Adipocyte (in vitro differentiated cells): ENCODE data around the gene CXCR3.
"Not testable (repeated sequence)": the region's sequence is repeated elsewhere in the genome, so short reads cannot be mapped to it uniquely, and the experiment has no call there.

Source experiments
- DNase-seq: peaks from one replicate; pipeline ENCODE4 v3.0.0-alpha.2; 2015; ENCODE audit warnings: low read depth
- H3K27me3 ChIP-seq: replicated peaks from 2 replicates; pipeline ENCODE4 v1.7.0; 2013; ENCODE audit warnings: mild to moderate bottlenecking, low read length, moderate library complexity; ENCODE audit not compliant: control insufficient read depth, insufficient read depth
- H3K36me3 ChIP-seq: 2 replicates; pipeline ENCODE4 v1.7.0; 2013; ENCODE audit warnings: low read length, mild to moderate bottlenecking, moderate library complexity; ENCODE audit not compliant: control insufficient read depth, insufficient read depth, severe bottlenecking
- H3K4me1 ChIP-seq: 2 replicates; pipeline ENCODE4 v1.7.0; 2013; ENCODE audit warnings: mild to moderate bottlenecking, low read length, moderate library complexity; ENCODE audit not compliant: control insufficient read depth, insufficient read depth
- H3K4me3 ChIP-seq: 2 replicates; pipeline ENCODE4 v1.7.0; 2013; ENCODE audit warnings: mild to moderate bottlenecking, low read length, moderate library complexity
- H3K9ac ChIP-seq: 2 replicates; pipeline ENCODE4 v1.7.0; 2013; ENCODE audit warnings: mild to moderate bottlenecking, low read length, moderate library complexity
- H3K9me3 ChIP-seq: 2 replicates; pipeline ENCODE4 v1.7.0; 2013; ENCODE audit warnings: mild to moderate bottlenecking, low read length, moderate library complexity; ENCODE audit not compliant: control insufficient read depth

CXCR3 gene

GRCh38 chrX:71607488-71607887, 10.8 kb downstream of the CXCR3 start:
- Histone ChIP-seq H3K9me3 (peaks cover 51% of the 10 kb centered on the region), H3K36me3 (peaks cover 89% of the 10 kb centered on the region), H3K4me3 (no peak overlapping the region), H3K9ac (no peak overlapping the region), H3K27me3 (no peaks in the 10 kb centered on the region), H3K4me1 (no peaks in the 10 kb centered on the region)
- no peak for DNase-seq

DNA sequence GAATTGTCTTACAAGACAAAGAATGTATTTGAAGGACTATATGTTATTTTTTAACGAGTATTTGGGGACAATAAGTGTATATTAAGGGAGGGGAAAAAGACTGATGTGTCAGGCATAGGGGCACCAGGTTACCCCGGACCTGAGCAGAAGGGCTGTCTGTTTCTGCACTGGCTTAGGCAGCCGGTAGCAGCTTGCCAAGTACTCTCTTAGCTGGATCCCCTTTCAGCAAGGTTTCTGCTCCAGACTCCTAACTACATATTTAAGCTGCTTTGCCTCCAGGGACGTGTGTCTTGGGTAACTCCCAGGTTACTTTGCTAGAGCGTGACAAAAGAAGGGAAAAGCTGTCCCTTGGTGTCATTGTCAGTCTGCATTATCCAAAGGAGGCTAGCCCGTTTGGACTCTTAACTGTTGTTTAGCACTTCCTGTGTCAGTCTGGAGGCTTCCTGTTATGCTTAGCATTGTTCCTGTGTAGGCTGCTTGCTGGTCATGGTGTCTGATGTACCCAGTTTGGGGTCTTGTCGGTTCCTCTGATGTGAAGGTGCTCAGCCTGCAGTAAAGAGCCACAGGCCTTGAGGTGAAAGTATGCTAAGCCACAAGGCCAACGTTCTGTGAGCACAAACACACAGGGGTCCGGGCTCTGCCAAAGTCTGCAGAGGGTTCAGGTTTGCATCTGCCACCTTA, 11.6 kb downstream of the CXCR3 start:
- Histone ChIP-seq H3K9me3 (peaks cover 51% of the 10 kb centered on the region), H3K4me1 (no peaks in the 10 kb centered on the region), H3K27me3 (no peaks in the 10 kb centered on the region), H3K4me3 (no peak overlapping the region), H3K9ac (no peak overlapping the region), H3K36me3 (peaks cover 89% of the 10 kb centered on the region)
- no peak for DNase-seq

GRCh38 chrX:71604796-71605568, 13.3 kb downstream of the CXCR3 start:
- DNase-seq = no peak
- Histone ChIP-seq H3K4me1 (no peaks in the 10 kb centered on the region), H3K9me3 (peaks cover 39% of the 10 kb centered on the region), H3K4me3 (no peak overlapping the region), H3K27me3 (no peaks in the 10 kb centered on the region), H3K36me3 (peaks cover 90% of the 10 kb centered on the region), H3K9ac (no peak overlapping the region)

DNA sequence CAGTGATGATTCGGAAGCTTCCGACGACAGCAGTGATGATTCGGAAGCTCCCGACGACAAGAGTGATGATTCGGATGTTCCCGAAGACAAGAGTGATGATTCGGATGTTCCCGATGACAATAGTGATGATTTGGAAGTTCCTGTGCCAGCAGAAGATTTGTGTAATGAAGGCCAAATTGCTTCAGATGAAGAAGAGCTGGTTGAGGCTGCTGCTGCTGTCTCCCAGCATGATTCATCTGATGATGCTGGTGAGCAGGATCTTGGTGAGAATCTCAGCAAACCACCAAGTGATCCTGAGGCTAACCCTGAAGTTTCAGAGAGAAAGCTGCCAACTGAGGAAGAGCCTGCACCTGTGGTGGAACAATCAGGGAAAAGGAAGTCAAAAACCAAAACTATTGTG, 14.2 kb downstream of the CXCR3 start:
- no peak overlapping the region for H3K9ac ChIP-seq
- DNase-seq = no peak
- H3K27me3 ChIP-seq = no peaks in the 10 kb centered on the region
- peaks cover 90% of the 10 kb centered on the region for H3K36me3 ChIP-seq
- H3K9me3 ChIP-seq = peaks cover 39% of the 10 kb centered on the region
- no peak overlapping the region for H3K4me3 ChIP-seq
- H3K4me1 ChIP-seq = no peaks in the 10 kb centered on the region

DNA sequence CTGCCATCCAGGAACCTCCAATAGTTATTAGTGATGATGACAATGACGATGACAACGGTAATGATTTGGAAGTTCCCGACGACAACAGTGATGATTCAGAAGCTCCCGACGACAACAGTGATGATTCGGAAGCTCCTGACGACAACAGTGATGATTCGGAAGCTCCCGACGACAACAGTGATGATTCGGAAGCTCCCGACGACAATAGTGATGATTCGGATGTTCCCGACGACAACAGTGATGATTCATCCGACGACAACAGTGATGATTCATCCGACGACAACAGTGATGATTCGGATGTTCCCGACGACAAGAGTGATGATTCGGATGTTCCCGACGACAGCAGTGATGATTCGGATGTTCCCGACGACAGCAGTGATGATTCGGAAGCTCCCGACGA, 14.7 kb downstream of the CXCR3 start:
- Histone ChIP-seq H3K36me3 (peaks cover 87% of the 10 kb centered on the region), H3K4me3 (no peak overlapping the region), H3K4me1 (no peaks in the 10 kb centered on the region)

GRCh38 chrX:71599965-71600364, 18.3 kb downstream of the CXCR3 start:
- H3K9ac ChIP-seq = no peak overlapping the region
- no peaks in the 10 kb centered on the region for H3K4me1 ChIP-seq
- H3K9me3 ChIP-seq = peaks cover 19% of the 10 kb centered on the region
- H3K36me3 ChIP-seq = peaks cover 86% of the 10 kb centered on the region
- H3K27me3 ChIP-seq = no peaks in the 10 kb centered on the region
- no peak overlapping the region for H3K4me3 ChIP-seq
- no peak for DNase-seq

More for the DNA sequence above, 14.7 kb downstream of the CXCR3 start:
- Histone ChIP-seq H3K9ac (no peak overlapping the region), H3K27me3 (no peaks in the 10 kb centered on the region), H3K9me3 (peaks cover 37% of the 10 kb centered on the region)
- no peak for DNase-seq

- not testable (repeated sequence) for H3K4me3 ChIP-seq, DNase-seq, H3K9ac ChIP-seq, H3K27me3 ChIP-seq, H3K4me1 ChIP-seq, H3K9me3 ChIP-seq
- peaks cover 32% of the 10 kb centered on the region for H3K36me3 ChIP-seq
These were observed 25.1 kb downstream of the CXCR3 start for GRCh38 chrX:71593210-71593609.

DNA sequence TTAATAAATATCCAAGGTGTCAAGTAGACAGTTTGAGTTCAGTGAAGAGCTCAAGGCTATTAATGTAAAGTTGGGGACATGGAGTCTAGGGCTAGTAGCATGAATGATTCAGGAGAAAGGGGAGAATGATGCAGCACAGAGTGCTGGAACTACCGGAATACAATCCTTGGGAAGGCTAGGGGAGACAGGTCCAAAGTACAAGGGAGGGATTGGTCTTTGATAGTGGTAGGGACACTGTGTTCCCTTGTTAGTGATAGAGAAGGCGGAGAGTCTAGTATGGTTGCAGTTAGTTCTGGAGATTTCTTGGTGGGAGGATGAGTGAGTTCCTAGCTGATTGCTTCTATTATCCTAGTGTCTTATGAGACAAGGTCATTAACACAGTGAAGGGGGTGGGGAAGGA, 31.4 kb downstream of the CXCR3 start:
- Histone ChIP-seq H3K9me3 (no peaks in the 10 kb centered on the region), H3K9ac (no peak overlapping the region), H3K27me3 (no peaks in the 10 kb centered on the region), H3K36me3 (peaks cover 5% of the 10 kb centered on the region), H3K4me3 (no peak overlapping the region), H3K4me1 (no peaks in the 10 kb centered on the region)
- DNase-seq = no peak

GRCh38 chrX:71581210-71581609, 37.1 kb downstream of the CXCR3 start:
- no peak for DNase-seq
- Histone ChIP-seq H3K9ac (no peak overlapping the region), H3K36me3 (peaks cover 14% of the 10 kb centered on the region), H3K4me3 (no peak overlapping the region), H3K4me1 (peaks cover 3% of the 10 kb centered on the region), H3K9me3 (no peaks in the 10 kb centered on the region), H3K27me3 (no peaks in the 10 kb centered on the region)

GRCh38 chrX:71579990-71580380, 38.3 kb downstream of the CXCR3 start:
- Histone ChIP-seq H3K9me3 (no peaks in the 10 kb centered on the region), H3K4me3 (no peak overlapping the region), H3K36me3 (peaks cover 24% of the 10 kb centered on the region), H3K27me3 (peaks cover 2% of the 10 kb centered on the region), H3K4me1 (peaks cover 3% of the 10 kb centered on the region), H3K9ac (no peak overlapping the region)
- DNase-seq = no peak

GRCh38 chrX:71579136-71579989, 38.9 kb downstream of the CXCR3 start:
- peaks cover 3% of the 10 kb centered on the region for H3K4me1 ChIP-seq
- H3K9ac ChIP-seq = no peak overlapping the region
- H3K9me3 ChIP-seq = no peaks in the 10 kb centered on the region
- H3K36me3 ChIP-seq = peaks cover 30% of the 10 kb centered on the region
- H3K27me3 ChIP-seq = peaks cover 5% of the 10 kb centered on the region
- no peak overlapping the region for H3K4me3 ChIP-seq
- DNase-seq = no peak
